Ramos (cell line): ENCODE results near the gene EFEMP2.
"Not testable (repeated sequence)": the region's sequence is repeated elsewhere in the genome, so short reads cannot be mapped to it uniquely, and the experiment has no call there.

Experiments used
- in situ Hi-C: fragments of 300-500 bp; cut with MboI; formaldehyde crosslinking; loops from one replicate; pipeline ENCODE4 v1.14.3; 2022; ENCODE audit warnings: low sequenced_read_pairs; ENCODE audit not compliant: unreplicated experiment

EFEMP2 gene

GRCh38 chr11:65900899-65901180 is 28.2 kb upstream of the EFEMP2 start:
- in situ Hi-C loops, result no loop called here

DNA sequence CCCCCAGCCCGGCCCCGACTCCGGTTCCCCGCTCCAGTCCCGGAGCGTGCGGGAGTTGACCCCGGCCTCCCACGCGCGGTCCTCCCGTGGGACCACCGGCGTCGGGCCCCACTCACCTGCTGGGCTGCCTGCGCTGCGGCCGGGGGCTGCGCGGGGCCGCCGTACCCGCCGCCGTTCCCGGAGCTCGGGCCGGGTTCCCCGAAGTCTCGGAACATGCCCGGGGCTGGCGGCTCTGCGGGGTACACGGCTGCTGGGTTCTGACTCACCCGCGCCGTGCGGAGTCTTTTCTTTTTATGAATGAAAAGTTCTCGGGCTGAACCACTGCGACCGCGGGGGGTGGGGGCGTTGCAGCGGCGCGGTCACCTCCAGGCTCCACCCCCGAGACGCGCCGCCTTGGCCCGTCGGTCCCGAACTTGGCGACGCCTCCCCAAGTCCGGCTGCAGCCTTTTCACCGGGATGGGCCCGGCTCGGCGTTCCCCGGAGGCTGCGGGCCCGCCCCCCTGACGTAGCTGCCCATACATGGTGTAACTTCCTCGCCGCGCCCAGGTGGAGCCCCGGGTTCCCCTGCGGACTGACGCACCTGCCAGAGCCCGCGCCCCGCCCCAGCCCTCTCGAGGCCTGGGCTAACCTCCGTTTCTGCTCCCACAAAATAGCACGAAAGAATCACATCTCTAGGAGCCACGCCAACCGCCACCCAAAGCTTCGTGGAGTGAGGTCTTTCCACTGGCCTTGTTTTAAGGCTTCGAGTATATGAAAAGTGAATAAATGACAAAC is 27.7 kb upstream of the EFEMP2 start, which contains the start of gene FOSL1:
Gene FOSL1 (minus strand): TSS at position 264 of the 774 bp plus-strand sequence. CDS start 49 bp downstream, at position 215.
- in situ Hi-C loops, result no loop called here

- in situ Hi-C loops, result no loop called here
Observed at GRCh38 chr11:65899356-65900124, 26.9 kb upstream of the EFEMP2 start.

DNA sequence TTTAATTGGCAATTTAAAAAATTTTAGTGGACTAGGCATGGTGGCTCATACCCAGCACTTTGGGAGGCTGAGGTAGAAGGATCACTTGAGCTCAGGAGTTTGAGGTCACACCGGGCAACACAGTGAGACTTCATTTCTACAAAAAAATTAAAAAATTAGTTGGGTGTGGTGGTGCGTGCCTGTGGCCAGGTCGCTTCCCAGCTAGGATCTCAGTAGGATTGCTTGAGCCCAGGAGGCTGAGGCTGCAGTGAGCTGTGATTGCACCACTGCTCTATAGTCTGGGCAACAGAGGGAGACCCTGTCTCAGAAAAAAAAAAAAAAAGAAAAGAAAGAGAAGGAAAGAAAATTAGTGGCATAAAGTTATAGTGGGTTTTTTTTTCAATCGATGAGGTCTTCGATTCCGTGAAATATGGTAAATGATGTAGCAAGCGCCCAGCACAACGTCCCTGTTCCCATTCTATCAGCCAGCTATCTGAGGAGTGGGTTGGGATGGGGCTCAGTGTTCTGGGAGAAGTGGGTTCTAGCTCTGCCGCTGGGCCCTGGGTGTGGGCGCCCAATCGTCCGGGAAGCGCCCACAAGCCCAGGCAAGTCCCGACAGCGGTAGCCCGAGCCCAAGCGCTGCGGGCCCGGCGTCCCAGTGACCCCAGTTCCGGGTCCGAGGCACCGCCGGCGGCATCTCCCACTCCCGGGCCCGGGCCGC is 26.2 kb upstream of the EFEMP2 start:
- in situ Hi-C loops, result no loop called here

- in situ Hi-C loops, result no loop called here
Observed at GRCh38 chr11:65897020-65897471, 24.4 kb upstream of the EFEMP2 start.

DNA sequence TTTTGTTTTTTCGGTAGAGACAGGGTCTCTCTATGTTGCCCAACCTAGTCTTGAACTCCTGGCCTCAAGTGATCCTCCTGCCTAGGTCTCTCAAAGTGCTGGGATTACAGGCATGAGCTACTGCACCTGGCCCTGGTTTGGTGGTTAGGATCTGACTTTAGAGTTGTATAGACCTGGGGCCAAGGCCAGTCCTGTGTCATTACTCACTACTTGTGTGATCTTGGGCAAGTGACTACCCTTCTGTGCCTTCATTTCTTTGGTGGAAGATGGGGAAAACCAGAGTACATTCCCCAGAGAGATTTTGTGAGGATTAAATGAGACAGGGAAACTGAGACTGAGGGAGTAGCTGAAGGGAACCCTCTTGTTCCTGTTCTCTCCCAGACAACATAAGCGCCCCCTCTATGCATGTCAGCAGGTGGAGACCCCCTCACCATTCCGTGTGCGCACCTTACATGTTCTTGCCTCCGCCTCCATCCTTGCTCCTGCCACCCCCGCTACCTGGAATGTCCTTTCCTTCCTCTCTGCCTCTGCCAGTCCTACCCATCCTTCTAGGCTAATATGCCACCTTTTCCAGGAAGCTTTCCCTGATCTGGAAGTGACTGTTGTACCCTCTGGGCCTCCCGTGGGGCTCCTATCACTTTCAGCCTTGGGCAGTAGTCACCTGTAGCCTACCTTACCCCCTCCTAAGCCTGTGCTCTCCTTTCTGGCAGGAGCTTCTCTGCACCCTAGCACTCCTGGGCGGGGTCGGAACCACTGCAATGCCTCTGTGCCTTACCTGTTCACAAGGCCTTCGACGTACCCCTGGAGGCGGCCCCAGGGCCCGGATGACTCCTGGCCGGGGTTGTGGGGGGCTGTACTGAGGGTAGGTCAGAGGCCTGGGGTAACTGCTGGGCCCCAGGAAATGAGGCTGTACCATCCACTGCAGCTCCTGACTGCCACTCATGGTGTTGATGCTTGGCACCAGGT is 23.7 kb upstream of the EFEMP2 start:
- in situ Hi-C loops, result no loop called here

DNA sequence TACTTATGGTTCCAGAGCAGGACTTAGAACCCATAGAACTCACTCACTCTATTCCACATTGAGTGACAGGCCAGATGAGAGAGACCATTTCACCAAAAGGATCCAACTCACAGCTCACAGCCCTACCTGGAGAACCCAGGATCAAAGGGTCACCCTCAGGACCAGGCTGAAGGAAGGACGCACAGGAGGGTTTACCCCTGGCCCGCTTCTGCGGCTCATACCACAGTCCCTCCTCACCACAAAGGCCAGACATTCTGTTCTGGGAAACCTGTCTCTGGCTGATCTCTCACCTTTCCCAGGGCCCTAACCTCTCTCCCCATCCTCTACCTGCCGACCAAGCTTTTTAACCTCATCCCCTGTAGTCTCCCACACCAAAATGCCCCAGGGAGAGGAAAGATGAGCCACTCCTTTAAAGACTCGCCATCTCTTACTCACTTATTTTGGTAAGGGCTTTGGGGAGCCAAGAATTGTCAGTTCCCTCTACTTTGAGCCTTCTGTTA is 22.9 kb upstream of the EFEMP2 start:
- in situ Hi-C loops, result no loop called here

DNA sequence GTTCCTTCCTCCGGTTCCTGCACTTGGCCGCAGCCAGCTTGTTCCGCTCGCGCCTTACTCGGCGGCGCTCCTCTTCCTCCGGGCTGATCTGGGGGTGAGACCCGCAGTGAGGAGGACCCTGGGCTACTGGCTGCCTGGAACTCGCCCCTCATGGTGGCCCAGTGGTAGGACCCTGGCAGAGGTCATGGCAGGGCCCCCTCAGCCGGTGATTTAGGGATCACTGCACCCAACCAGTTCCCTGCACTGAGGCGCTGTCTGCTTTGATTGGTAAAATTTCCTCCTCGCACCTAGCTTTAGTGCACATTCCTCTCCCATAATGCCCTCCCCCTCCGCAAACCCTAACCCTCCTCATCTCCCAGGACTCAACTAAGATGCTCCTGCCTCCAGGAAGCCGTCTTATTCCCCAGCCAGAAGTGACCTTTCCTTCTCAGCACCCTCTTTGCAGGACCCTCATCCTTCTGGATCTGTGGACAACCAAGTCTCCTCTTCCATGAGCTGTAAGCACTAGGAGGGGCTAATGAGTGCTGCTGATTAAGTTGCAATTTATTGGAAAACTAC is 21.5 kb upstream of the EFEMP2 start:
- in situ Hi-C loops, result no loop called here

DNA sequence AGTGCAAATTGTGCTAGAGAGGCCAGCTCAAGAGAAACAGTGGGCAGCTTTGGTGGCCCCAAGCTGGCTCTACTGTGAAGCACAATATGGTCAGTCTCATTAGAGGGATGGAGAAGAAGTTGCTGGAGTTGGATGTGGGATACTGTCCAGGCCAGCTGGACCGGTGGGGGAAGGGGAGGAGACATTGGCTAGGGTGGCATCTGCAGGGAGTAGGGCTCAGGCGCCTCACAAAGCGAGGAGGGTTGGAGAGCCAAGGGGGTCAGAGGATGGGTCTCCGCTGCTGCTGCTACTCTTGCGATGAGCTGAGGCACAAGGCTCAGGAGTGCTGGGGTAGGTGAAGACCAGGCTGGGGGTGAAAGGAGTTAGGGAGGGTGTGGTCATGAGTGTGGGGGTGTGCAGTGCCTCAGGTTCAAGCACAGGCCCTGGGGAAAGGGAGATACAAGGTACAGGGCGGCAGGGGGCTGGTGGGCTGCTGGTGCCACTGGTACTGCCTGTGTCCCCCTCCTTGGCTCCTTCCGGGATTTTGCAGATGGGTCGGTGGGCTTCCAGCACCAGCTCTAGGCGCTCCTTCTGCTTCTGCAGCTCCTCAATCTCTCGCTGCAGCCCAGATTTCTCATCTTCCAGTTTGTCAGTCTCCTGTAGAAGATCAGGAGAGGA is 20.2 kb upstream of the EFEMP2 start:
- in situ Hi-C loops, result no loop called here

DNA sequence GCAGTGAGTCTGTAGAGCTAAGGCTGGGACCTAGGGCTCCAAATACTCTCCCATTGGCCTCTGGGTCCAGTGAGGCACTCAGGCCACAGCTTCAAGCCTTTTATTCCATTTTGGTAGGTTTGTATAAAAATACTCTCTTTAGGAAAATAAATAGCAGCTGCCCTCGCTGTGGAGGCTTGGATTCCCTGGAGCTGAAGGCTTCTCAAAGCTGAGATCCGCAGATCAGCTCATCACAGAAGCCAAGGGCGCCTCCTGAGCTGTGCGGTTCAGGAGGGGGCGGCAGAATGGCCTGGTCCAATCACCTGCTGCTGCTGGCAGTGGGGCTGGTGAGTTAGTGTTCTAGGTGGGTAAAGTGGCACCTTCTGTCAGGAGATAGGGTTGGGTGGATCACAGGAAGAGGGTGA is 19.5 kb upstream of the EFEMP2 start:
- in situ Hi-C loops, result not testable (repeated sequence)

DNA sequence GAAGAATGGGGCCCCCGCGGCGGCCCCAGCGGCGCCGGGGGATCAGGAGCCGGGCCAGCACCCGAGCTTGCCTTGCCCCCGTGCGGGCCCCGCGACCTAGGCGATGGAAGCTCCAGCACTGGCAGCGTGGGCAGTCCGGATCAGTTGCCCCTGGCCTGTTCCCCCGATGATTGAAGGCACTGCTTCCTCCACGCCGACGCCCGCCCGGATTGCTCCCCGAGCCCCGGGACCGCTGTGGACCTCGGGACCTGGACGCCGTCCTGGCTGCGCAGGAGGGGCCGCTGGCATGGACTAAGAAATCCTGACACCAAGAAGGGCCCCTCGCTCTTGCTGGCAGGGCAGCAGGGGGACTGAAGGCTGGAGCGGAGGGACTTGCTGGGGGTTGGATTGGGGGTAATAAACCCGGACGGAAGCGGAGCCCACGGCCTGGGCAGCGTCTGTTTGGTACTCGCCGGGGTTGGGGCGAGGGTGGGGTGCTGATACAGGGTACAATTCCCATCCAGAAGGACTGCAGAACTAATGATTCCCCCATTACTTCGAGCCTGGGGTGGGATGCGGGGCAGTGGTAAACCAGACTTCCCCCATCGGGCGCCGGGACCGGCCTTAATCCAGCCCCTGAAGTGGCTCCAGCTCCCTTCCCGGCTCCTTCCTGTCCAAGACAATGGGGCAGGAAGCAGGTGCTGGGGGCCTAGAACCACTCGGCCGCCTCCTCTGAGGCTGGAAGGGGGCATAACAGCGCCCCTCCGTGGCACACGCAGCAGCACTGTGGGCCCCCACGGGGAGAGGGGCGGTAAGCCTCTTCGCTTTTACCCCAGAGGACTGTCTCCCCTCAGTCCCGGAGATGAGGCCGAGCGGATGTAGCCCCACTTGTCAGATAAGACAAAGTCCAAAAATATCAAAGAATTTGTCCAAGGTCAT is 18.9 kb upstream of the EFEMP2 start:
- in situ Hi-C loops, result no loop called here

DNA sequence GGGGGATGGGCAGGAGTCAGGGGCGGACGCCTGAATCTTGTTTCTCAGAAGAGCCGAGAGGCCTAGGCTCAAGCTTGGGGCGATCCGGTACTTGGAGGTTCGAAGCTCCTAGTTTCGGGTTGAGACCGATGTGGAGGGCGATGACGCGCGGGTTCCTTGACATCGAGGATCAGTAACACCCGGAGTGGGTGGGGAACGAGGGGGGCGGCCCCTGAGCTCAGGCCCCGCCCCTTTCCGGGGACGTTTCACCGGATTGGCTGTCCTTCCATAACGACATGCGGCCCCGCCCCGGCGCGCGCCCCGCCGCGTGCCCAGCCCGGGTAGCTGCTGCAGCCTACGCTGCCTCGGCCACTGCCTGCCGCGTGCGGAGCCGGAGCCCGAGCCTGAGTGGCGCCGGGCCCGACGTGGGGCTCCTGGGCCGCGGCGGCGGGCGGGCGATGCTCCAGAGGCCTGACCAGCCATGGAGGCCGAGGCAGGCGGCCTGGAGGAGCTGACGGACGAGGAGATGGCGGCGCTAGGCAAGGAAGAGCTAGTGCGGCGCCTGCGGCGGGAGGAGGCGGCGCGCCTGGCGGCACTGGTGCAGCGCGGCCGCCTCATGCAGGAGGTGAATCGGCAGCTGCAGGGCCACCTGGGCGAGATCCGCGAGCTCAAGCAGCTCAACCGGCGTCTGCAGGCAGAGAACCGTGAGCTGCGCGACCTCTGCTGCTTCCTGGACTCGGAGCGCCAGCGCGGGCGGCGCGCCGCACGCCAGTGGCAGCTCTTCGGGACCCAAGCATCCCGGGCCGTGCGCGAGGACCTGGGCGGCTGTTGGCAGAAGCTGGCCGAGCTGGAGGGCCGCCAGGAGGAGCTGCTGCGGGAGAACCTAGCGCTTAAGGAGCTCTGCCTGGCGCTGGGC is 18.0 kb upstream of the EFEMP2 start, which contains the start of gene CCDC85B:
Gene CCDC85B (plus strand): TSS at position 350 of the 895 bp plus-strand sequence. CDS start 111 bp downstream, at position 461.
- in situ Hi-C loops, result no loop called here

- in situ Hi-C loops, result no loop called here
Observed at GRCh38 chr11:65888163-65888814, 15.7 kb upstream of the EFEMP2 start, which contains the start of gene FIBP. FIBP (minus strand) TSS chr11:65888471; CDS start chr11:65888418, 53 bp downstream.

- in situ Hi-C loops, result no loop called here
Observed at GRCh38 chr11:65887723-65888162, 15.1 kb upstream of the EFEMP2 start.

DNA sequence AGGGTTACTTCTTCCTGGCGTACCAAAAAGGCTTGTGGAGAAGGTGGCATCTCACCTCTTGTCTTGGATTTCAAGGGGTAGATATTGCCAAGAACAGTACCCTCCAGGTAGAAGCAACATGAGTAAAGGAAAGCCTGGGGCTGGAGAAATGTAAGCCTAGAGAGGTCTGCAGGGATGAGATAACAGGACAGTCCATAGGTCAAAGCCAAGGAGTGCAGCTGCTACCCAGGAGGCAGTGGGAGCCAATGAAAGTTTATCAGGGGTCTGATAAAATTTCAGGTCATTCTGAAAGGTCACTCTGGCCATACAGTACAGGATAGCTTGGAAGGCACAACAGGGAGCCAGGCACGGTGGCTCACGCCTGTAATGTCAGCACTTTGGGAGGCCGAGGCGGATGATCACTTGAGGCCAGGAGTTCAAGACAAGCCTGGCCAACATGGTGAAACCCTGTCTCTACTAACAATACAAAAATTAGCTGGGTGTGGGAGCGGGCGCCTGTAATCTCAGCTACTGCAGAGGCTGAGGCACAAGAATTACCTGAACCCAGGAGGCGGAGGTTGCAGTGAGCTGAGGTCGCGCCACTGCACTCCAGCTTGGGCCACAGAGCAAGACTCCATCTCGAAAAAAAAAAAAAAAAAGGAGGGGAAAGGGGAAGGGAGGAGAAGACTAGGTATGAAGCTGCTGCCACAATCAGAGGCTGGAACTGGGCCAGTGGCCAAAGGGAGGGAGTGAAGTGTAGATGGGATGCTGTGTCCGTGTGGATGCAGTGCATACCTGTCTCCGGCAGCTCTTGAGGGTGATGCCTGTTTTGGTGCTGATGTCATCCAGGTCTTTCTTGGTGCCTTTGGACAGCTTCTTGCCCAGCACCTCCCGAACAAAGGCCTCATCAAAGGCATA is 14.5 kb upstream of the EFEMP2 start:
- in situ Hi-C loops, result no loop called here
